Epithelial cell of esophagus (primary cell): Measurements from ENCODE around the gene RFX5.
A peak's percentile ranks its signal among the peaks of the same experiment; 100 is the strongest.
"Not testable (repeated sequence)": the region's sequence is repeated elsewhere in the genome, so short reads cannot be mapped to it uniquely, and the experiment has no call there.

Experiments
- DNase-seq: peaks from one replicate; pipeline ENCODE4 v3.0.0; 2010; ENCODE audit warnings: low read depth
- H3K4me3 ChIP-seq: 2 replicates; pipeline ENCODE4 v1.5.1; 2011; ENCODE audit warnings: mild to moderate bottlenecking, low read length, control low read depth
- CTCF ChIP-seq: IDR thresholded peaks from 2 replicates; pipeline ENCODE4 v1.5.1; 2011; ENCODE audit warnings: low read depth, mild to moderate bottlenecking, low read length, control low read depth, inconsistent platforms; ENCODE audit not compliant: insufficient read depth; ENCODE audit errors: missing control alignments

Gene RFX5

GRCh38 chr1:151346769-151347522 is at the start of gene RFX5:
RFX5 (minus strand) TSS chr1:151347252; CDS start chr1:151346320, 932 bp downstream.
- H3K4me3 ChIP-seq: peak within 1 kb of the TSS; percentile 95
- TF ChIP-seq CTCF: no peak
- peak; percentile 99 for DNase-seq

- not testable (repeated sequence) for H3K4me3 ChIP-seq, DNase-seq
Measured at GRCh38 chr1:151396265-151396664, 49.2 kb upstream of the RFX5 start.

GRCh38 chr1:151393583-151393982 is 46.5 kb upstream of the RFX5 start:
- TF ChIP-seq CTCF: no peak
- no peak for DNase-seq
- H3K4me3 ChIP-seq: no peak overlapping the region

- no peak overlapping the region for H3K4me3 ChIP-seq
- TF ChIP-seq CTCF: no peak
- no peak for DNase-seq
Measured at GRCh38 chr1:151391079-151391563, 44.1 kb upstream of the RFX5 start.

- DNase-seq, H3K4me3 ChIP-seq: not testable (repeated sequence)
Measured at GRCh38 chr1:151390221-151391078, 43.4 kb upstream of the RFX5 start.

- DNase-seq: no peak
- no peak overlapping the region for H3K4me3 ChIP-seq
- TF ChIP-seq CTCF: no peak
Measured at GRCh38 chr1:151386002-151386401, 39.0 kb upstream of the RFX5 start.

- TF ChIP-seq CTCF: no peak
- no peak for DNase-seq
Measured at GRCh38 chr1:151384584-151384983, 37.5 kb upstream of the RFX5 start.

More at GRCh38 chr1:151384584-151384983, 37.5 kb upstream of the RFX5 start:
- no peak overlapping the region for H3K4me3 ChIP-seq
